KMS-11 (cell line): Measurements from ENCODE around the gene RAPGEF5.

ENCODE experiments used
- H2AFZ ChIP-seq: fragments of 200-600 bp; sonication (generic); 2 replicates; pipeline ENCODE4 v1.6.1; 2016; ENCODE audit warnings: antibody characterized with exemption, mixed run types, low read depth
- H3K27ac ChIP-seq: fragments of 200-600 bp; sonication (generic); 2 replicates; pipeline ENCODE4 v1.6.1; 2016; ENCODE audit warnings: mild to moderate bottlenecking, mixed run types
- H3K27me3 ChIP-seq: fragments of 200-600 bp; sonication (generic); 2 replicates; pipeline ENCODE4 v1.6.1; 2017; ENCODE audit warnings: mild to moderate bottlenecking, low read depth, mixed run types, moderate library complexity; ENCODE audit not compliant: insufficient read depth
- H3K36me3 ChIP-seq: fragments of 200-600 bp; sonication (generic); 2 replicates; pipeline ENCODE4 v1.6.1; 2017; ENCODE audit warnings: mild to moderate bottlenecking, mixed run types; ENCODE audit not compliant: insufficient read depth
- H3K4me1 ChIP-seq: fragments of 200-600 bp; sonication (generic); 2 replicates; pipeline ENCODE4 v1.6.1; 2016; ENCODE audit warnings: mild to moderate bottlenecking, low read depth, mixed run types; ENCODE audit not compliant: poor library complexity, severe bottlenecking
- H3K4me2 ChIP-seq: fragments of 200-600 bp; sonication (generic); 2 replicates; pipeline ENCODE4 v1.7.0; 2016; ENCODE audit warnings: mild to moderate bottlenecking, mixed run types
- H3K4me3 ChIP-seq: fragments of 200-600 bp; sonication (generic); IDR thresholded peaks from 2 replicates; pipeline ENCODE4 v1.6.1; 2017; ENCODE audit warnings: low read depth, low read length, mixed read lengths; ENCODE audit not compliant: insufficient read depth
- H3K79me2 ChIP-seq: fragments of 200-600 bp; sonication (generic); 2 replicates; pipeline ENCODE4 v1.6.1; 2016; ENCODE audit warnings: low read depth, mixed run types; ENCODE audit not compliant: insufficient read depth
- H3K9ac ChIP-seq: fragments of 200-600 bp; sonication (generic); 2 replicates; pipeline ENCODE4 v1.6.1; 2016; ENCODE audit warnings: mild to moderate bottlenecking, mixed run types
- H4K20me1 ChIP-seq: fragments of 200-600 bp; sonication (generic); 2 replicates; pipeline ENCODE4 v1.6.1; 2016; ENCODE audit warnings: mild to moderate bottlenecking, mixed run types; ENCODE audit not compliant: insufficient read depth
- CTCF ChIP-seq: fragments of 200-600 bp; sonication (generic); conservative IDR thresholded peaks from 2 replicates; pipeline ENCODE4 v1.6.1; 2017; ENCODE audit warnings: low read depth, mild to moderate bottlenecking, antibody characterized with exemption, low read length, moderate library complexity, mixed read lengths

Gene RAPGEF5

DNA sequence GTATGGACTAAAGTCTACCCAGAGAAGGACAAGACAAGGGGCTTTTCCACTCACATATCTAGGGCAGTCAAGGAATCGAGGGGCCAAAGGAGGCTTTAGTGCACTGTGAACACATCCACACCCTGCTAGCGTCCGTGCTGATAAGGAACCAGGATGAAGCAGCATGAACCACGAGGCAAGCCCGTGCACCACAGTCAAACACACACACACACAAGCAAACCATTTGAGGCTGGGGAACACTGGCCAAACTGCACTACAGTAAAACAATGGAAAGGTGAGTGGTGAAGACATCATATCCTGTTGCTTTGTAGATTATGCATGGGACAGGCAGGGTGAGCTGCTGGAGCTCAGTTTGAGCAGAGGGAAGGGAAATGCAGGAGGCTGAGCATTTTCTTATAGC, 233.8 kb downstream of the RAPGEF5 start:
- H3K27ac ChIP-seq = no peak overlapping the region
- H3K4me2 ChIP-seq = no peak overlapping the region
- H3K4me3 ChIP-seq = no peak overlapping the region
- H3K9ac ChIP-seq = no peak overlapping the region
- TF ChIP-seq CTCF = no peak
- H3K79me2 ChIP-seq = no peaks in the 10 kb centered on the region
- H2AFZ ChIP-seq = no peak overlapping the region
- no peaks in the 10 kb centered on the region for H3K4me1 ChIP-seq
- H3K36me3 ChIP-seq = no peaks in the 10 kb centered on the region
- H3K27me3 ChIP-seq = no peaks in the 10 kb centered on the region
- H4K20me1 ChIP-seq = no peaks in the 10 kb centered on the region

GRCh38 chr7:22121702-22122474, 235.1 kb downstream of the RAPGEF5 start:
- Histone ChIP-seq H3K9ac (no peak overlapping the region), H3K36me3 (no peaks in the 10 kb centered on the region), H4K20me1 (no peaks in the 10 kb centered on the region), H3K79me2 (no peaks in the 10 kb centered on the region), H2AFZ (no peak overlapping the region), H3K4me3 (no peak overlapping the region), H3K27me3 (no peaks in the 10 kb centered on the region), H3K4me2 (no peak overlapping the region), H3K27ac (no peak overlapping the region), H3K4me1 (no peaks in the 10 kb centered on the region)
- no peak for TF ChIP-seq CTCF

DNA sequence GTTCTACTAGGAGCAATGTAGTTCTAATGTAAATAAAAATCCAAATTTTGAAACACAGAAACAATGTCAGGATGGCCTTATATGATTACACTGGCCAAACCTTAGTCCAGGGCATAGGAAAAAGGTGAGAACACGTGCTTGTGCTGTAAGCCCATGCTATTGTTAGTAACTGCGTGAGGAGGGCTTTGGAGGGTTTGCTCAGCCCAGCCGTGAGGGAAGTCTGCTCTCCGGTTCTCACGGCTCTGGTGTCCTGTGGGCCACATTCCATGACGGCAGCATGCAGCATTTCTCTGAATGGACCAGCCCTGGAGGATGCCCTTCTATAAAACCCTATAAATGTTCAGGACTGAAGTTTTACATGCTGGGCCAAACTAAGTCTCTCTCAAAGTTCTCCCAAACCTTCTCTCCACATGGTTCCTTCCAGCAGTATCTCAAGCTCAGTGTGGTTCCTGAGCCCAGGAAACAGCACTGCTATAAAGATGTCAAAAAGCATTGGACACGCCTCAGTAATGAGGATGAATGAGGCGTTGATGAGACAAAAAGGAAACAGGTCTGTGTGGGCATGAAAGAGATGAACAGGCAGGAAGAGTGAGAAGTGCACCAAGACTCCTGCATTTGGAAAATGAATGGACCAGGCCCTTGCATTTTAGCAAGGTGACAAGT, 236.4 kb downstream of the RAPGEF5 start:
- Histone ChIP-seq H3K79me2 (no peaks in the 10 kb centered on the region), H2AFZ (no peak overlapping the region), H3K36me3 (no peaks in the 10 kb centered on the region), H3K27me3 (no peaks in the 10 kb centered on the region), H3K4me3 (no peak overlapping the region), H3K27ac (no peak overlapping the region), H3K4me2 (no peak overlapping the region), H3K9ac (no peak overlapping the region), H3K4me1 (no peaks in the 10 kb centered on the region), H4K20me1 (no peaks in the 10 kb centered on the region)
- TF ChIP-seq CTCF = no peak

DNA sequence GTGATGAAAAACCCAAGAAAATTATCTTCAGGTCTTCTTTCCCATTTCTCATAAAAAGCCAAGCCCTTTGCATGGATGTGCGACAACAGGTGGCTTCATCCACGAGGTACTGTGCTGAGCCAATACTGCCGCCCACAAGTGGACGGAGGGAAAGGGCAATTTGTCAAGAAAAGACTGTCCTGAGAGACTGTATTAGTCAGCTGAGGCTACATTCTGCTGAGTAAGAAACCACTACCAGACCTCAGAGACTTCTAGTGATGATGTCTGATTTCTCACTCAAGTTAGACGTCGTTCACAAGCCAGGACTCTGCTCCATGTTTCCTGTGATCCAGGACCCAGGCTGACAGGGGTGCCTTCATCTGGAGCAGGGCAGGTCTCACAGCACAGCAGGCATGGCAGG, 239.7 kb downstream of the RAPGEF5 start:
- no peak for TF ChIP-seq CTCF
- Histone ChIP-seq H4K20me1 (no peaks in the 10 kb centered on the region), H3K27ac (no peak overlapping the region), H3K4me2 (no peak overlapping the region), H3K36me3 (no peaks in the 10 kb centered on the region), H3K27me3 (no peaks in the 10 kb centered on the region), H3K4me3 (no peak overlapping the region), H2AFZ (no peak overlapping the region), H3K9ac (no peak overlapping the region), H3K79me2 (no peaks in the 10 kb centered on the region), H3K4me1 (no peaks in the 10 kb centered on the region)
